K562 (cell line): ENCODE results near the gene TBXAS1. TPM values are rescaled to one million over a fixed set of nuclear protein-coding genes. Genes with fewer than 3 reads are reported as not detected.

Source experiments
- ATAC-seq: fragments of 200-7000 bp; cut with Tn5 transposase; 3 replicates; pipeline ENCODE4 v1.9.1; 2020; ENCODE audit warnings: moderate library complexity
- BruUV-seq: library from RNA; stranded (reverse); fragments of 400-500 nt; replicated peaks from 2 replicates; lab custom pipeline; 2021; lab: Mats Ljungman, UMichigan
- CTCF ChIA-PET: fragments of 300-600 bp; formaldehyde crosslinking; extraction: SDS; loops from one replicate; lab custom pipeline; 2021; ENCODE audit warnings: low intra/inter-chr PET ratio; lab: Yijun Ruan, JAX
- POLR2A ChIA-PET: fragments of 300-600, 350-650 bp; sonication (Branson Sonifier 250); formaldehyde crosslinking; extraction: SDS; loops from one replicate; lab custom pipeline; 2021; ENCODE audit warnings: antibody characterized with exemption, inconsistent platforms; lab: Yijun Ruan, JAX
- DNase-seq, 4 experiments: peaks; one replicate each; pipeline versions ENCODE4 v3.0.0 to v3.0.0-alpha.2; 2011 to 2018; ENCODE audit warnings: low spot score in 3 of 4, mixed read lengths in 3 of 4; ENCODE audit errors: extremely low read depth in 1 of 4
- FAIRE-seq: peaks from 2 replicates; lab custom pipeline; 2011; peaks lifted over from hg19 to GRCh38; lab: Jason Lieb, UNC
- H2AFZ ChIP-seq: 2 replicates; pipeline ENCODE4 v1.6.0; 2011; ENCODE audit warnings: low read depth, low read length, control low read depth, inconsistent platforms
- H3K27ac ChIP-seq: fragments of 200-600 bp; 3 replicates; pipeline ENCODE4 v1.8.0; 2011; ENCODE audit warnings: low read depth, mild to moderate bottlenecking, control low read depth, inconsistent platforms, low read length, moderate library complexity, mixed read lengths; ENCODE audit errors: extremely low read depth
- H3K27me3 ChIP-seq, 2 experiments: fragments of 300-600 bp in 1 of 2; 2 replicates in 1 of 2; 3 replicates in 1 of 2; pipeline versions ENCODE4 v1.6.0 to v1.8.0; 2011; ENCODE audit warnings: inconsistent platforms in 2 of 2, low read length in 2 of 2, mild to moderate bottlenecking in 1 of 2, mixed read lengths in 1 of 2, moderate library complexity in 1 of 2; ENCODE audit not compliant: control insufficient read depth in 2 of 2, insufficient read depth in 2 of 2
- H3K36me3 ChIP-seq: fragments of 300-600 bp; 3 replicates; pipeline ENCODE4 v1.8.0; 2011; ENCODE audit warnings: mild to moderate bottlenecking, low read length, inconsistent platforms; ENCODE audit not compliant: control insufficient read depth, insufficient read depth
- H3K4me1 ChIP-seq, 2 experiments: fragments of 200-600 bp in 1 of 2; replicated peaks in 1 of 2; 2 replicates in 1 of 2; 3 replicates in 1 of 2; pipeline versions ENCODE4 v1.5.1 to v1.8.0; 2011; ENCODE audit warnings: inconsistent platforms in 2 of 2, low read length in 2 of 2, mild to moderate bottlenecking in 1 of 2, mixed read lengths in 1 of 2, moderate library complexity in 1 of 2; ENCODE audit not compliant: control insufficient read depth in 2 of 2, insufficient read depth in 2 of 2
- H3K4me2 ChIP-seq: 2 replicates; pipeline ENCODE4 v1.6.1; 2011; ENCODE audit warnings: low read length, control low read depth, inconsistent platforms, mixed read lengths; ENCODE audit not compliant: insufficient read depth
- H3K4me3 ChIP-seq: fragments of 200-600 bp; sonication (generic), shearing (Covaris generic); 2 replicates; pipeline ENCODE4 v1.5.1; 2016; ENCODE audit warnings: control low read depth, inconsistent platforms
- H3K79me2 ChIP-seq: fragments of 200-600 bp; 3 replicates; pipeline ENCODE4 v1.8.0; 2011; ENCODE audit warnings: low read length, inconsistent platforms; ENCODE audit not compliant: control insufficient read depth, insufficient read depth
- H3K9ac ChIP-seq, 2 experiments: 2 replicates each; pipeline versions ENCODE4 v1.6.0 to v1.6.1; 2011; ENCODE audit warnings: low read depth in 2 of 2, low read length in 2 of 2, control low read depth in 1 of 2, inconsistent platforms in 1 of 2, mild to moderate bottlenecking in 1 of 2, mixed read lengths in 1 of 2; ENCODE audit not compliant: insufficient read depth in 1 of 2
- H3K9me1 ChIP-seq: one replicate; pipeline ENCODE4 v1.6.0; 2011; ENCODE audit warnings: inconsistent platforms, mild to moderate bottlenecking, low read length, moderate library complexity; ENCODE audit not compliant: control insufficient read depth, insufficient read depth
- H3K9me3 ChIP-seq: replicated peaks from 2 replicates; pipeline ENCODE4 v1.5.1; 2011; ENCODE audit warnings: low read depth, low read length, inconsistent platforms; ENCODE audit not compliant: control insufficient read depth, insufficient read depth
- H4K20me1 ChIP-seq: replicated peaks from 2 replicates; pipeline ENCODE4 v1.6.1; 2011; ENCODE audit warnings: low read length, inconsistent platforms, mixed read lengths; ENCODE audit not compliant: control insufficient read depth, insufficient read depth
- ATF4 ChIP-seq: fragments of 450-650 bp; formaldehyde crosslinking; IDR thresholded peaks from 2 replicates; pipeline ENCODE4 v1.4.0; 2022; ENCODE audit warnings: mild to moderate bottlenecking, moderate library complexity
- BCOR ChIP-seq: fragments of 450-650 bp; IDR thresholded peaks from 2 replicates; pipeline ENCODE4 v1.6.1; 2016
- CBX2 ChIP-seq: fragments of 200-600 bp; sonication (generic); IDR thresholded peaks from one replicate; pipeline ENCODE4 v1.6.1; 2012; ENCODE audit warnings: mild to moderate bottlenecking, low read length, inconsistent platforms; ENCODE audit not compliant: insufficient read depth, poor library complexity, severe bottlenecking
- CEBPG ChIP-seq, 3 experiments: fragments of 200-800 bp in 1 of 3; sonication (Bioruptor generic) in 1 of 3; sonication (generic) in 1 of 3; formaldehyde crosslinking in 1 of 3; IDR thresholded peaks in 2 of 3; conservative IDR thresholded peaks in 1 of 3; 2 replicates each; pipeline versions ENCODE4 v1.6.1 to v1.8.0; 2016 to 2022; ENCODE audit warnings: missing compliant biosample characterization in 2 of 3, missing genetic modification characterization in 2 of 3, mild to moderate bottlenecking in 1 of 3, missing genetic modification reagents in 1 of 3
- CTBP1 ChIP-seq: fragments of 450-650 bp; IDR thresholded peaks from 2 replicates; pipeline ENCODE4 v1.6.1; 2016; ENCODE audit warnings: borderline replicate concordance
- FOXA3 ChIP-seq, 2 experiments: fragments of 450-650 bp in 1 of 2; sonication (generic) in 1 of 2; formaldehyde crosslinking; IDR thresholded peaks in 1 of 2; conservative IDR thresholded peaks in 1 of 2; 2 replicates each; pipeline versions ENCODE4 v1.4.0 to v1.8.0; 2020 to 2022; ENCODE audit warnings: mild to moderate bottlenecking in 2 of 2, missing genetic modification reagents in 1 of 2
- HNRNPK ChIP-seq: fragments of 200-400 bp; formaldehyde crosslinking; IDR thresholded peaks from one replicate; pipeline ENCODE4 v1.6.1; 2018; ENCODE audit warnings: mild to moderate bottlenecking, low read depth, low read length; ENCODE audit not compliant: poor library complexity, severe bottlenecking
- STAG1 ChIP-seq: sonication (generic); formaldehyde crosslinking; IDR thresholded peaks from 2 replicates; pipeline ENCODE4 v1.5.0; 2020; ENCODE audit warnings: missing genetic modification reagents, borderline replicate concordance
- TEAD4 ChIP-seq, 2 experiments: sonication (generic) in 1 of 2; formaldehyde crosslinking in 1 of 2; IDR thresholded peaks; 2 replicates each; pipeline versions ENCODE4 v1.6.1 to v1.8.0; 2012 to 2022; ENCODE audit warnings: borderline replicate concordance in 1 of 2, inconsistent platforms in 1 of 2, low read length in 1 of 2, mild to moderate bottlenecking in 1 of 2, missing genetic modification reagents in 1 of 2
- ZNF24 ChIP-seq: fragments of 450-650 bp; IDR thresholded peaks from 2 replicates; pipeline ENCODE4 v1.6.1; 2016
- ZNF354B ChIP-seq: fragments of 250-450 bp; sonication (Bioruptor Pico); IDR thresholded peaks from 2 replicates; pipeline ENCODE4 v1.4.0; 2020
- ZNF41 ChIP-seq: fragments of 250-450 bp; sonication (Bioruptor Pico); conservative IDR thresholded peaks from 2 replicates; pipeline ENCODE4 v1.4.0; 2020; ENCODE audit warnings: mild to moderate bottlenecking
- ZNF589 ChIP-seq: fragments of 200-800 bp; sonication (Bioruptor generic); IDR thresholded peaks from 2 replicates; pipeline ENCODE4 v1.6.1; 2016; ENCODE audit warnings: low read depth, missing genetic modification characterization, missing compliant biosample characterization
- ZSCAN32 ChIP-seq: fragments of 450-650 bp; formaldehyde crosslinking; IDR thresholded peaks from 2 replicates; pipeline ENCODE4 v1.4.0; 2020; ENCODE audit warnings: mild to moderate bottlenecking, moderate library complexity
- WGBS: fragments of 100-300 bp; shearing (Covaris generic); methylation state at CpG from one replicate; pipeline ENCODE4 v1.1.6; 2016; ENCODE audit warnings: low coverage, mixed read lengths; ENCODE audit not compliant: insufficient coverage; ENCODE audit errors: missing lambda C conversion rate; 5-methylcytosine and 5-hydroxymethylcytosine counted together
- in situ Hi-C: fragments of 300-500 bp; cut with MboI; formaldehyde crosslinking; loops from 4 replicates; pipeline ENCODE4 v1.15.0; 2018; ENCODE audit warnings: inconsistent platforms, mixed read lengths
- intact Hi-C: fragments of 100-400 bp; cut with micrococcal nuclease; formaldehyde crosslinking; loops from 2 replicates; pipeline ENCODE4 v1.14.2; 2022
- polyA plus RNA-seq, 8 experiments: library from polyadenylated mRNA; depleted of rRNA in 4 of 8; stranded (reverse) in 5 of 8; unstranded in 3 of 8; fragments of >200 nt; fragmentation: Nextera tagmentation in 2 of 8; fragmentation: Illumina TruSeq in 1 of 8; extraction: Ambion mirVana in 2 of 8; extraction: Trizol in 1 of 8; gene quantifications; 2 replicates each; pipeline versions ENCODE4 v1.2.1 to v1.2.3, GENCODE V29; 2011 to 2014; ENCODE audit warnings: inconsistent platforms in 1 of 8, missing spikeins in 1 of 8
- total RNA-seq, 7 experiments: library from RNA; depleted of rRNA in 6 of 7; stranded (reverse); fragments of >200 nt in 6 of 7; fragmentation: Illumina TruSeq in 2 of 7; extraction: Trizol in 2 of 7; gene quantifications; 2 replicates each; pipeline versions ENCODE4 v1.2.1 to v1.2.3, GENCODE V29; 2011 to 2021; ENCODE audit warnings: low replicate concordance in 1 of 7
- TF ChIP-seq, protein P1 (sequence below): fragments of 250-450 bp; sonication (Bioruptor Pico); IDR thresholded peaks from 2 replicates; pipeline ENCODE4 v1.5.1; 2021; ENCODE audit warnings: mild to moderate bottlenecking

The TBXAS1 gene
- total and polyA plus RNA-seq, 9 of the 15 experiments (the other 6 are each of a cell fraction or from before 2014, with no cell fraction given) = 1.1 to 8.3 (median 1.9) TPM

DNA sequence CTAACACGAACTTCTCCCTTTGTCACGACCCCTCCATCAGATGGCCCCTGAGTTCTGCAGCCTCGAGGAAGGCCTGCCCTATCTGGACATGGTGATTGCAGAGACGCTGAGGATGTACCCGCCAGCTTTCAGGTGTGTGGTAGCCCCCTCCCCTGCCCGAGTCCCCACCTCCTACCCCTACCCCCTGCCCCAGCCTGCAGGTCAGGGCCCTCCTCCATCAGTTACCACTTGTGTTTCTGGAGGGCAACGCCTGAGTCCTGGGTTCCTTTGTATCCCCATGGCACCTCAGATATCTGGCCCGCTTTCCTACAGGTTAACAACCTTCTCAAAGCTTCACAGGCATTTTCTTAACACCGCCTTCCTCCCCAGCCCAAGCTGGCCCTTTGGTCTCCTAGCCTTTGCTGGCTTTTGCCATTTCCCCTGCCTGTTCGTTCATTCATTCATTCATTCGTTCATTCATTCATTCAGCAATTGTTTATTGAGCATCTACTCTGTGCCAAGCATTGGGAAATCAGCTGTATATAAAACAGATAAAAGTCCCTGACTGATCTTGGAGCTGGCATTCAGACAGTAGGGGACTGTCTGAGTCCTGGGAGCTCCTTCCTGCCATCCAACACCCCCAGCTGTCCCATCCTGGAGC, 178.1 kb downstream of the TBXAS1 start (continued):
- no peak for TF ChIP-seq CBX2
- no peak for TF ChIP-seq ATF4
- no peak for TF ChIP-seq ZNF354B
- peak; percentile 45; the same call in 1 of the 2 replicates for TF ChIP-seq BCOR
- peak; percentile 98 for TF ChIP-seq ZNF24
- TF ChIP-seq ZNF41 (CRISPR knock-in tag) = no peak
- no peak for TF ChIP-seq CTBP1

DNA sequence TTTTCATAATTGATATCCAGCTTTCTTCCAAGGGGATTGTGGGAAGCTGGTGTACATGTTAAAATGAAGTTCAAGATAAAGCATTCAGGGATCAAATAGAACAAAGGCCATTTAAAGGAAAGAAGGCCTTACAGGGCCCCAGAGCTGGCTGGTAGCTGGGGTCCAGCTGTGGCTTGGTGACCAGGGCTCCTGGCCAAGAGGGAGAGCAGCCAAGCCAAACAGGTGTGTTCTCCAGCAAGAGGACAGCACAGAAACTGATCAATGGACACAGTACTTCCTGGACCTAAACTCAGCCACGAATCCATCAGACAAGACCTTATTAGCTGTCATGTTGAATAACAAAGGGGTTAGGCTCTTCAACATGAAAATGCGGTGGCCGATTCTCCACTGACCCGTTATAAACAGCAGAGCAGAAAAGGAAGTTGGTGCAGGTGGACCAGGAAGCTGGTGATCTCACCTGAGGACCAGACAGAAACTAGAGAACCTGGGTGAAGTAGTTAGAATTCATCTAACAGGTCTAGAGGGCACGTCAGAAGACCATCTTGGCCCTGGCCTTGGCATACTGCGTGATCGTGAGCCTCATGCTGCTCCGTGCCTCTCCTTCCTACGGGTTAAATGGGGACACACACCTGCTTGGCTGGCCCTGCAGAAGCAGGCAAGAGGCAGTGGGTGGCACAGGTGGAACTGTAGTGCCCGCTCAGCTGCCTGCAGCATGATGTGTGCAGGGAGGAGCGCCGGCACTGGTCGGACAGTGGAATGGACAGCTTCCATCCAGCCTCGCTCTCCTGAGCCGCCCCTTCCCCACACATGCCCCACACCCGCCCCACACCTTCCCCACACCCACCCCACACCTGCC, 179.9 kb downstream of the TBXAS1 start:
- intact Hi-C loops = loop anchor here (5.0 kb wide), 1 partner anchor 643 kb away; no protein-coding TSS in a partner anchor
- no peak for TF ChIP-seq HNRNPK
- no peak for TF ChIP-seq ZNF354B
- TF ChIP-seq FOXA3 (CRISPR knock-in tag; conservative IDR thresholded peaks at IDR 0.05 in 1 of 2, IDR thresholded peaks at IDR 0.05 in 1 of 2) = 0 out of 4 replicates have a peak, but pooled peaks of 1 of the 2 experiments have one; percentile 51
- TF ChIP-seq, protein P1, sequence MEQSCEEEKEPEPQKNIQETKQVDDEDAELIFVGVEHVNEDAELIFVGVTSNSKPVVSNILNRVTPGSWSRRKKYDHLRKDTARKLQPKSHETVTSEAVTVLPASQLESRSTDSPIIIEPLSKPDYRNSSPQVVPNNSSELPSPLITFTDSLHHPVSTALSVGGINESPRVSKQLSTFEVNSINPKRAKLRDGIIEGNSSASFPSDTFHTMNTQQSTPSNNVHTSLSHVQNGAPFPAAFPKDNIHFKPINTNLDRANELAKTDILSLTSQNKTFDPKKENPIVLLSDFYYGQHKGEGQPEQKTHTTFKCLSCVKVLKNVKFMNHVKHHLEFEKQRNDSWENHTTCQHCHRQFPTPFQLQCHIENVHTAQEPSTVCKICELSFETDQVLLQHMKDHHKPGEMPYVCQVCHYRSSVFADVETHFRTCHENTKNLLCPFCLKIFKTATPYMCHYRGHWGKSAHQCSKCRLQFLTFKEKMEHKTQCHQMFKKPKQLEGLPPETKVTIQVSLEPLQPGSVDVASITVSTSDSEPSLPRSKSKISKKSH (CRISPR knock-in tag) = no peak
- TF ChIP-seq ZSCAN32 = no peak
- TF ChIP-seq ZNF589 = no peak
- TF ChIP-seq STAG1 = no peak
- no peak for TF ChIP-seq TEAD4 (IDR thresholded peaks at IDR 0.05; ENCODE audit: low read length)
- TF ChIP-seq TEAD4 (CRISPR knock-in tag; IDR thresholded peaks at IDR 0.05; ENCODE audit: borderline replicate concordance) = peak; percentile 60; the same call in 1 of the 2 replicates
- 0 out of 2 replicates have a peak, but pooled peaks have one; percentile 25 for TF ChIP-seq CEBPG (CRISPR knock-in tag; IDR thresholded peaks at IDR 0.05)
- TF ChIP-seq CEBPG (tag; conservative IDR thresholded peaks at IDR 0.05 in 1 of 2, IDR thresholded peaks at IDR 0.05 in 1 of 2) = no peak

More for the DNA sequence above, 179.9 kb downstream of the TBXAS1 start:
- 21% methylated on average over 13 of the region's 16 CpGs for WGBS
- no TSS peak for BruUV-seq
- Histone ChIP-seq H3K9me3 (no peaks in the 10 kb centered on the region), H3K4me3 (no peak overlapping the region), H3K9ac (no peak overlapping the region; a peak in 1 of 4 replicates), H3K9me1 (no peaks in the 10 kb centered on the region), H3K4me2 (no peak overlapping the region), H3K36me3 (no peaks in the 10 kb centered on the region), H4K20me1 (peaks cover 10% of the 10 kb centered on the region), H2AFZ (no peak overlapping the region), H3K79me2 (no peaks in the 10 kb centered on the region), H3K4me1 (peaks cover 10 to 11% of the 10 kb centered on the region in 2 experiments; a peak in 4 of 5 replicates), H3K27ac (no peak overlapping the region), H3K27me3 (peaks cover 28 to 44% of the 10 kb centered on the region in 2 experiments)
- ATAC-seq = no peak
- ChIA-PET POLR2A (interaction anchor here (0.6 to 1.3 kb wide), 2 partner anchors 14 to 80 kb away, joined by 3 to 4 read pairs; no protein-coding TSS in a partner anchor), CTCF (no interaction called here)
- FAIRE-seq = no peak
- in situ Hi-C loops = no loop called here
- no peak for DNase-seq
